H9 (cell line): Measurements from ENCODE around the gene RALA. TPM values are rescaled to one million over a fixed set of nuclear protein-coding genes. Genes with fewer than 3 reads are reported as not detected.

ENCODE experiments used
- DNase-seq: peaks from one replicate; pipeline ENCODE4 v3.0.0-alpha.2; 2017
- H2AFZ ChIP-seq: one replicate; pipeline ENCODE4 v1.6.1; 2013; ENCODE audit warnings: mild to moderate bottlenecking, low read length, control low read depth, moderate library complexity
- H2AK5ac ChIP-seq: 2 replicates; pipeline ENCODE4 v1.6.1; 2013; ENCODE audit warnings: low read length, control low read depth, mixed read lengths; ENCODE audit not compliant: insufficient read length
- H2BK120ac ChIP-seq: one replicate; pipeline ENCODE4 v1.6.1; 2013; ENCODE audit warnings: low read depth, mild to moderate bottlenecking, low read length, control low read depth, inconsistent platforms; ENCODE audit not compliant: poor library complexity, severe bottlenecking
- H2BK12ac ChIP-seq: 2 replicates; pipeline ENCODE4 v1.6.1; 2013; ENCODE audit warnings: low read length, control low read depth, mixed read lengths, low read depth; ENCODE audit not compliant: insufficient read length
- H2BK15ac ChIP-seq: 2 replicates; pipeline ENCODE4 v1.6.1; 2013; ENCODE audit warnings: low read depth, low read length, control low read depth
- H2BK20ac ChIP-seq: one replicate; pipeline ENCODE4 v1.6.1; 2013; ENCODE audit warnings: low read depth, mild to moderate bottlenecking, low read length, control low read depth, inconsistent platforms; ENCODE audit not compliant: poor library complexity, severe bottlenecking
- H2BK5ac ChIP-seq: 2 replicates; pipeline ENCODE4 v1.6.1; 2013; ENCODE audit warnings: low read length, control low read depth, mixed read lengths; ENCODE audit not compliant: insufficient read length
- H3K14ac ChIP-seq: 2 replicates; pipeline ENCODE4 v1.6.1; 2013; ENCODE audit warnings: low read length, control low read depth; ENCODE audit not compliant: insufficient read depth
- H3K18ac ChIP-seq: 2 replicates; pipeline ENCODE4 v1.6.1; 2013; ENCODE audit warnings: low read depth, mild to moderate bottlenecking, mixed read lengths, low read length, control low read depth; ENCODE audit not compliant: insufficient read length
- H3K23ac ChIP-seq: 2 replicates; pipeline ENCODE4 v1.6.1; 2013; ENCODE audit warnings: low read length, control low read depth, mixed read lengths, low read depth; ENCODE audit not compliant: insufficient read length
- H3K23me2 ChIP-seq: 2 replicates; pipeline ENCODE4 v1.6.1; 2013; ENCODE audit warnings: low read depth, mild to moderate bottlenecking, mixed read lengths, low read length, control low read depth; ENCODE audit not compliant: insufficient read length, poor library complexity, severe bottlenecking
- H3K27ac ChIP-seq: 2 replicates; pipeline ENCODE4 v1.5.1; 2013; ENCODE audit warnings: low read length, control low read depth, mixed read lengths, low read depth; ENCODE audit not compliant: insufficient read length
- H3K27me3 ChIP-seq: 2 replicates; pipeline ENCODE4 v1.6.1; 2013; ENCODE audit warnings: low read length, control low read depth, inconsistent platforms; ENCODE audit not compliant: insufficient read depth
- H3K4ac ChIP-seq: 2 replicates; pipeline ENCODE4 v1.6.1; 2013; ENCODE audit warnings: low read depth, mild to moderate bottlenecking, control low read depth, inconsistent platforms, low read length, moderate library complexity
- H3K4me1 ChIP-seq: 2 replicates; pipeline ENCODE4 v1.6.1; 2013; ENCODE audit warnings: low read length, control low read depth, inconsistent platforms; ENCODE audit not compliant: insufficient read depth
- H3K4me2 ChIP-seq: 2 replicates; pipeline ENCODE4 v1.6.1; 2013; ENCODE audit warnings: low read length, control low read depth, mixed read lengths; ENCODE audit not compliant: insufficient read length, insufficient read depth
- H3K56ac ChIP-seq: 2 replicates; pipeline ENCODE4 v1.6.1; 2013; ENCODE audit warnings: low read depth, mild to moderate bottlenecking, mixed read lengths, low read length, control low read depth; ENCODE audit not compliant: insufficient read length
- H3K79me1 ChIP-seq: 2 replicates; pipeline ENCODE4 v1.6.1; 2013; ENCODE audit warnings: low read depth, mild to moderate bottlenecking, moderate library complexity, low read length, control low read depth, inconsistent platforms; ENCODE audit not compliant: insufficient read depth, poor library complexity, severe bottlenecking
- H3K79me2 ChIP-seq: 2 replicates; pipeline ENCODE4 v1.6.1; 2013; ENCODE audit warnings: low read length, control low read depth, inconsistent platforms; ENCODE audit not compliant: insufficient read depth
- H3K9ac ChIP-seq: 2 replicates; pipeline ENCODE4 v1.6.1; 2013; ENCODE audit warnings: low read length, control low read depth, mixed read lengths; ENCODE audit not compliant: insufficient read length; ENCODE audit errors: extremely low read depth
- H3K9me3 ChIP-seq: one replicate; pipeline ENCODE4 v1.6.1; 2013; ENCODE audit warnings: low read depth, low read length, inconsistent platforms; ENCODE audit not compliant: control insufficient read depth
- H3T11ph ChIP-seq: one replicate; pipeline ENCODE4 v1.6.1; 2013; ENCODE audit warnings: mild to moderate bottlenecking, low read length, control low read depth, inconsistent platforms
- H4K20me1 ChIP-seq: one replicate; pipeline ENCODE4 v1.6.1; 2013; ENCODE audit not compliant: control insufficient read depth, insufficient read length, insufficient read depth
- H4K5ac ChIP-seq: 2 replicates; pipeline ENCODE4 v1.6.1; 2013; ENCODE audit warnings: low read depth, mild to moderate bottlenecking, mixed read lengths, low read length, control low read depth; ENCODE audit not compliant: insufficient read length
- H4K8ac ChIP-seq: replicated peaks from 2 replicates; pipeline ENCODE4 v1.6.1; 2013; ENCODE audit warnings: low read length, control low read depth, mixed read lengths, low read depth; ENCODE audit not compliant: insufficient read length
- H4K91ac ChIP-seq: 2 replicates; pipeline ENCODE4 v1.6.1; 2013; ENCODE audit warnings: low read depth, mild to moderate bottlenecking, moderate library complexity, mixed read lengths, low read length, control low read depth; ENCODE audit not compliant: insufficient read length
- H3K27ac Mint-ChIP-seq, 3 experiments: 2 replicates in 2 of 3; 3 replicates in 1 of 3; pipeline ENCODE4 v1.8.0; 2020 to 2021; ENCODE audit warnings: mixed read lengths in 3 of 3, mild to moderate bottlenecking in 1 of 3, moderate library complexity in 1 of 3
- H3K27me3 Mint-ChIP-seq: 2 replicates; pipeline ENCODE4 v1.8.0; 2021; ENCODE audit warnings: low read depth, mild to moderate bottlenecking, moderate library complexity, mixed read lengths
- H3K36me3 Mint-ChIP-seq, 3 experiments: 2 replicates in 2 of 3; 3 replicates in 1 of 3; pipeline ENCODE4 v1.8.0; 2020 to 2021; ENCODE audit warnings: low read depth in 3 of 3, mixed read lengths in 3 of 3; ENCODE audit not compliant: insufficient read depth in 1 of 3
- H3K4me1 Mint-ChIP-seq, 2 experiments: 2 replicates each; pipeline ENCODE4 v1.8.0; 2020; ENCODE audit warnings: mixed read lengths in 2 of 2
- H3K4me3 Mint-ChIP-seq, 2 experiments: 2 replicates in 1 of 2; 3 replicates in 1 of 2; pipeline ENCODE4 v1.8.0; 2020 to 2021; ENCODE audit warnings: mild to moderate bottlenecking in 2 of 2, mixed read lengths in 2 of 2, moderate library complexity in 1 of 2
- H3K9me3 Mint-ChIP-seq, 2 experiments: 2 replicates in 1 of 2; 3 replicates in 1 of 2; pipeline ENCODE4 v1.8.0; 2020; ENCODE audit warnings: mild to moderate bottlenecking in 2 of 2, mixed read lengths in 2 of 2, moderate library complexity in 1 of 2
- CTCF ChIP-seq: fragments of 200-600 bp; sonication (generic); conservative IDR thresholded peaks from 3 replicates; pipeline ENCODE4 v1.8.0; 2021; ENCODE audit warnings: antibody characterized with exemption, mild to moderate bottlenecking
- WGBS: extraction: QIAGEN DNeasy Blood & Tissue Kit; methylation state at CpG from one replicate; pipeline ENCODE4 v1.1.7; 2013; ENCODE audit warnings: missing lambda C conversion rate, low lambda C conversion rate, mixed read lengths; ENCODE audit not compliant: insufficient read length; ENCODE audit errors: extremely low coverage; 5-methylcytosine and 5-hydroxymethylcytosine counted together
- total RNA-seq: library from RNA; stranded (reverse); gene quantifications from 2 replicates; pipeline ENCODE4 v1.2.1, GENCODE V29; 2021

RALA gene
- total RNA-seq, 1 experiment from 2014 or later, result 57.5 TPM

GRCh38 chr7:39700932-39701331 lies 77.6 kb downstream of the RALA start:
- H3K27ac Mint-ChIP-seq, result no peak overlapping the region
- Histone ChIP-seq H3K4ac (no peak overlapping the region), H2BK12ac (no peak overlapping the region), H3K79me1 (no peaks in the 10 kb centered on the region), H4K20me1 (no peaks in the 10 kb centered on the region), H2BK5ac (no peak overlapping the region), H3K27ac (no peak overlapping the region), H4K5ac (no peak overlapping the region), H4K91ac (no peak overlapping the region), H3K9ac (no peak overlapping the region), H2AK5ac (no peak overlapping the region), H2AFZ (no peak overlapping the region), H3K79me2 (no peaks in the 10 kb centered on the region), H2BK20ac (no peak overlapping the region), H2BK15ac (no peak overlapping the region), H3K23ac (no peak overlapping the region), H3K4me2 (no peak overlapping the region), H3K4me1 (no peaks in the 10 kb centered on the region), H3T11ph (no peak overlapping the region), H3K27me3 (no peaks in the 10 kb centered on the region), H3K56ac (no peak overlapping the region), H2BK120ac (no peak overlapping the region), H3K23me2 (no peaks in the 10 kb centered on the region), H3K18ac (no peak overlapping the region), H3K14ac (no peak overlapping the region), H4K8ac (no peak overlapping the region), H3K9me3 (no peaks in the 10 kb centered on the region)
- no peak for TF ChIP-seq CTCF
- no peak overlapping the region for H3K4me3 Mint-ChIP-seq
- no CpG with 5 or more reads among the region's 8 CpGs for WGBS
- DNase-seq, result no peak
- peaks cover 4 to 7% of the 10 kb centered on the region in 2 experiments; a peak in 3 of 4 replicates for H3K4me1 Mint-ChIP-seq
- peaks cover 9 to 51% (median 37%) of the 10 kb centered on the region in 3 experiments; a peak in 5 of 7 replicates for H3K36me3 Mint-ChIP-seq
- H3K9me3 Mint-ChIP-seq, result no peaks in the 10 kb centered on the region
- H3K27me3 Mint-ChIP-seq, result no peaks in the 10 kb centered on the region
